Fibroblast of lung (primary cell): ENCODE measurements around the gene RPL35A.

Experiments used
- EZH2 ChIP-seq: IDR thresholded peaks from 2 replicates; pipeline ENCODE4 v1.5.1; 2012; ENCODE audit warnings: low read length, control low read depth, mild to moderate bottlenecking; ENCODE audit errors: missing control alignments
- TF ChIP-seq, protein P1 (sequence below), 2 donors: IDR thresholded peaks in 1 of 2; conservative IDR thresholded peaks in 1 of 2; 1 replicate in 1 of 2; 2 replicates in 1 of 2; pipeline ENCODE4 v1.5.1; 2011 to 2012; ENCODE audit warnings: low read length in 2 of 2, control low read depth in 1 of 2, inconsistent platforms in 1 of 2, low read depth in 1 of 2, mild to moderate bottlenecking in 1 of 2

DNA sequence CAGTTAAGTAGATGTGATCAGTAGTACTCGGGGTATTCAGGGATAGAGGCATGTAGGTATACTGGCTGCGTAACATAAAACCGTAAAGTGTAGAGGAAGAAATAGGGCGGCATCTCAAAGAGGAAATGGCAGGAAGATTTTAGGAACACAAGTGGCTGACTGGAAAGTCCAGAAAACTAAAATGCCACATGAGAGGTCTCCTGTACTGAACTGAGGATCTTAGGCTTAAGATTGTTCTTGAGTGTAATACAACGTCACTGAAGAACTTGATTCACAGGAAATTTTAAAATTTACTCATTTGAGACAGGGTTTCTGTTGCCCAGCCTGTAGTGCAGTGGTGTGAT is 7.8 kb downstream of the RPL35A start:
- TF ChIP-seq, protein P1, sequence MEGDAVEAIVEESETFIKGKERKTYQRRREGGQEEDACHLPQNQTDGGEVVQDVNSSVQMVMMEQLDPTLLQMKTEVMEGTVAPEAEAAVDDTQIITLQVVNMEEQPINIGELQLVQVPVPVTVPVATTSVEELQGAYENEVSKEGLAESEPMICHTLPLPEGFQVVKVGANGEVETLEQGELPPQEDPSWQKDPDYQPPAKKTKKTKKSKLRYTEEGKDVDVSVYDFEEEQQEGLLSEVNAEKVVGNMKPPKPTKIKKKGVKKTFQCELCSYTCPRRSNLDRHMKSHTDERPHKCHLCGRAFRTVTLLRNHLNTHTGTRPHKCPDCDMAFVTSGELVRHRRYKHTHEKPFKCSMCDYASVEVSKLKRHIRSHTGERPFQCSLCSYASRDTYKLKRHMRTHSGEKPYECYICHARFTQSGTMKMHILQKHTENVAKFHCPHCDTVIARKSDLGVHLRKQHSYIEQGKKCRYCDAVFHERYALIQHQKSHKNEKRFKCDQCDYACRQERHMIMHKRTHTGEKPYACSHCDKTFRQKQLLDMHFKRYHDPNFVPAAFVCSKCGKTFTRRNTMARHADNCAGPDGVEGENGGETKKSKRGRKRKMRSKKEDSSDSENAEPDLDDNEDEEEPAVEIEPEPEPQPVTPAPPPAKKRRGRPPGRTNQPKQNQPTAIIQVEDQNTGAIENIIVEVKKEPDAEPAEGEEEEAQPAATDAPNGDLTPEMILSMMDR (conservative IDR thresholded peaks at IDR 0.05 in 1 of 2, IDR thresholded peaks at IDR 0.05 in 1 of 2; ENCODE audit: low read depth in 1 of 2, low read length in 2 of 2): no peak
- no peak for TF ChIP-seq EZH2
